ENCODE data around the gene CCSER1. TPM values are rescaled to one million over a fixed set of nuclear protein-coding genes. Genes with fewer than 3 reads are reported as not detected.

The CCSER1 gene
- total RNA-seq, 1 donor from 2014 or later = not detected

DNA sequence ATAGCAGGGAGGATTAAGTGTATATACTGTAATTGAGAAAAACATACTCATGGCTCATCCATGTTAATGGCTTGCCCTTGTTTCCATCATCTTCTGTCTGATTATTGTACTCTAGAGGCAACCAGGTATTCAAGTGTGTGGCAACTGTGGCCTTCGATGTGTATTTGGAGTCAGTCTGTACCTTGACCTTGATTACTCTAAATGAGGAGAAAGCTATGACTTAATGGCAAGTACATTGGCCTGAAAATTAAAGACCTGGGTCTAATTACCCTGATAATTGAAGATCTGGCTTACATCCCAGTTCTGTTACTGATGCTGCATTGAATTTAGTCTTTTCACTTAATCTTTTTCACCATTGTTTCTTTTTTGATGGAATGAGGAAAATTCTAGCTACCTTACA, 409.2 kb downstream of the CCSER1 start:
- peaks cover 12% of the 10 kb centered on the region for H3K27me3 Mint-ChIP-seq (ENCODE audit: low read depth)
- H3K4me3 Mint-ChIP-seq (ENCODE audit: unreplicated experiment) = no peak overlapping the region
- no peaks in the 10 kb centered on the region for H3K4me1 Mint-ChIP-seq (ENCODE audit: low read depth)
- TF ChIP-seq, protein P1, sequence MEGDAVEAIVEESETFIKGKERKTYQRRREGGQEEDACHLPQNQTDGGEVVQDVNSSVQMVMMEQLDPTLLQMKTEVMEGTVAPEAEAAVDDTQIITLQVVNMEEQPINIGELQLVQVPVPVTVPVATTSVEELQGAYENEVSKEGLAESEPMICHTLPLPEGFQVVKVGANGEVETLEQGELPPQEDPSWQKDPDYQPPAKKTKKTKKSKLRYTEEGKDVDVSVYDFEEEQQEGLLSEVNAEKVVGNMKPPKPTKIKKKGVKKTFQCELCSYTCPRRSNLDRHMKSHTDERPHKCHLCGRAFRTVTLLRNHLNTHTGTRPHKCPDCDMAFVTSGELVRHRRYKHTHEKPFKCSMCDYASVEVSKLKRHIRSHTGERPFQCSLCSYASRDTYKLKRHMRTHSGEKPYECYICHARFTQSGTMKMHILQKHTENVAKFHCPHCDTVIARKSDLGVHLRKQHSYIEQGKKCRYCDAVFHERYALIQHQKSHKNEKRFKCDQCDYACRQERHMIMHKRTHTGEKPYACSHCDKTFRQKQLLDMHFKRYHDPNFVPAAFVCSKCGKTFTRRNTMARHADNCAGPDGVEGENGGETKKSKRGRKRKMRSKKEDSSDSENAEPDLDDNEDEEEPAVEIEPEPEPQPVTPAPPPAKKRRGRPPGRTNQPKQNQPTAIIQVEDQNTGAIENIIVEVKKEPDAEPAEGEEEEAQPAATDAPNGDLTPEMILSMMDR (IDR thresholded peaks at IDR 0.05) = no peak
- H3K9me3 Mint-ChIP-seq (ENCODE audit: low read depth) = peaks cover 3% of the 10 kb centered on the region
- H3K27ac Mint-ChIP-seq (ENCODE audit: unreplicated experiment) = no peak overlapping the region
- no peaks in the 10 kb centered on the region for H3K36me3 Mint-ChIP-seq (ENCODE audit: low read depth)
- DNase-seq (ENCODE audit: low spot score) = no peak

DNA sequence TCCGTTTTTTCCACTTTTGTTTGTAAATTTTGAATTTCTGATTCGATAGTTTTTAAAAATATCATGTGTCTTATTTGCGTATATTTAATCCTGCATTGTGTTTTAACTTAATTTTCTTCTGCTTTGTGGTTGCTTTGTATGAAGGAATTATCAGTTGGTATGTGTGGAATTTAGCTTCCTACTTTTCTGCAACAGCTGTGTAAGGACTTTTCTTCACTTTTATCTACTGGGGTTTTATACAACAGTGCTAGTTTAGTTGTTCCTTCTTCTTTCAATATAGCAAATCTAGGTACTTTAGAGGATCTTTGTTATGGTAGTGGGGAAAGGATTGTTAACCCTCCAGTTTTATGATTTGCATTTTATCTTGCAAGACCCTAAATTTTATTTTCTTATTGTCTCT, 410.3 kb downstream of the CCSER1 start:
- Mint-ChIP-seq H3K9me3 (ENCODE audit: low read depth) (peaks cover 3% of the 10 kb centered on the region), H3K27me3 (ENCODE audit: low read depth) (peaks cover 12% of the 10 kb centered on the region), H3K27ac (ENCODE audit: unreplicated experiment) (no peak overlapping the region), H3K4me3 (ENCODE audit: unreplicated experiment) (no peak overlapping the region), H3K4me1 (ENCODE audit: low read depth) (no peaks in the 10 kb centered on the region), H3K36me3 (ENCODE audit: low read depth) (no peaks in the 10 kb centered on the region)
- DNase-seq (ENCODE audit: low spot score) = no peak
- TF ChIP-seq, protein P1 (IDR thresholded peaks at IDR 0.05) = no peak

DNA sequence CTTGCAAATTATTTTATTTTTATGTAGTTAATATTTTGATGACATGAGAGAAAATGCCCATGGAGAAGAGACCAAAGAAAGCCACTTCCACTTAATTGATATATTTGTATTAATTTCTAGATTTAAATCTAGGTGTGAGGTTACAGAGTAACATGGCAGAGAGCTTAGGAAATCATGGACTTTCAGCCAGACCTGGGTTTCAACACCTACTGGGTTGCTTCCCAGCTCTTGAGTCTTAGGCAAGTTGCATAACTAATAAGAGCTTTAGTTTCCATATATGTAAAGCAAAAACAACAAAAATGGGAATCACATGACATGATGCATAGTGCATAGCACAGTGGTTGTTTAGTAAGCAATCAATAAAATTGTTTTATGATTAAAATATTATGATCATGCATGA, 413.3 kb downstream of the CCSER1 start:
- H3K4me3 Mint-ChIP-seq (ENCODE audit: unreplicated experiment) = no peak overlapping the region
- H3K27me3 Mint-ChIP-seq (ENCODE audit: low read depth) = peaks cover 14% of the 10 kb centered on the region

DNA sequence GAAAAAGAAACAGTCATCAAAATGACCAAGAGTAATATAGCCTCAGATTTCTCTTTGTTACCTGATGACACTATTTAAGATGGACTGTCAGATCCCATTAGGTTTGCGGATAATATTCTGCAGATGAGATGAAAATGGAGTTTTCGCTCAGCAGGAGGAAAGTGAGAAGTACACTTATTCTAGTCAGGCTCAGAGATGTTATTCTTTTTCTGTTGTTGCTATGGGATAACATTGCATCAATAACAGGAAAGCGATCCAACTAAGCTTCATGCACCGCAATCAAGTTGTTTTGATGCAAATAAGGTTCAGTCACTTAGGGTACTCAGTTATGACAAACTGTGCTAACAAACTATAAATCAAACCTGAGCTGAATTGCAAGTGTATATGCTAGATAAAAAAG, 415.0 kb downstream of the CCSER1 start:
- Mint-ChIP-seq H3K36me3 (ENCODE audit: low read depth) (no peaks in the 10 kb centered on the region), H3K9me3 (ENCODE audit: low read depth) (peaks cover 3% of the 10 kb centered on the region), H3K27ac (ENCODE audit: unreplicated experiment) (no peak overlapping the region), H3K4me1 (ENCODE audit: low read depth) (peaks cover 3% of the 10 kb centered on the region), H3K27me3 (ENCODE audit: low read depth) (peaks cover 14% of the 10 kb centered on the region), H3K4me3 (ENCODE audit: unreplicated experiment) (no peak overlapping the region)
- no peak for DNase-seq (ENCODE audit: low spot score)
- TF ChIP-seq, protein P1 (IDR thresholded peaks at IDR 0.05) = no peak

More for the DNA sequence above, 413.3 kb downstream of the CCSER1 start:
- TF ChIP-seq, protein P1 (IDR thresholded peaks at IDR 0.05) = no peak
- no peaks in the 10 kb centered on the region for H3K36me3 Mint-ChIP-seq (ENCODE audit: low read depth)
- peaks cover 3% of the 10 kb centered on the region for H3K9me3 Mint-ChIP-seq (ENCODE audit: low read depth)
- DNase-seq (ENCODE audit: low spot score) = no peak
- H3K4me1 Mint-ChIP-seq (ENCODE audit: low read depth) = no peaks in the 10 kb centered on the region
- no peak overlapping the region for H3K27ac Mint-ChIP-seq (ENCODE audit: unreplicated experiment)

DNA sequence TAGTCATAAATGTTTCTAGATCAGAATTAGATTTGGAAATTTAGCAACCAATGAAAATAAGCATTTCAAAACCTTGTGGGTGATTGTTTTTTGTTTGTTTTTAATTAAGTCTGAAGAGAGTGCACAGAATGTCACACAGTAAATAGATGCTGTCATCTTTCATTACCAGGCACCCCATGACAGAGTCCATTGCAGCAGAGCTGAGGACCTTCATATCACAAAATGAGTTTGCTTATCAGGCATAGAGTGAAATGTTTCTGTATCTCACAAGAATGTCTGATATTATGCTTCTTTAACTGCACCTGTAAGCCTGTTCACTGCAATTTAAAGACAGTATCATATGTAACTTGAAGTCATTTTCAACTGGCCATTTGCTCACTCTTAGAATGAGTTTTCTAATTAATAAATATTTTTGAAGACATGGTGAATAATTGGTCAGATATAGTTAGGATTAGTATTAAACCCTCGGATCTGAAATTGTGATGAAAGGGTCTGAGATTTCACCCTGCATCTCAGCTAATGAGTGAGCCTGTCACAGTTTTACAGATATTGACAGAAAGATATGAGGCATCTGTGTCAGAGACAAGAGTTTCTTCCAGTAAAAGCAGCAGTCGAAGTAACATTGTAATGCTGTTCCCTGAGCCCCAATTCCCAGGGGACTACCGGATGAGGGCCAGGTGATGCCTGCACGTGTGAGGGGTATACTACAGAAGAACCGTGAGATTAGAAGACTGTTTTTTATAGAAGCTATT, 416.4 kb downstream of the CCSER1 start:
- Mint-ChIP-seq H3K4me1 (ENCODE audit: low read depth) (peaks cover 6% of the 10 kb centered on the region), H3K9me3 (ENCODE audit: low read depth) (no peaks in the 10 kb centered on the region), H3K27ac (ENCODE audit: unreplicated experiment) (no peak overlapping the region), H3K27me3 (ENCODE audit: low read depth) (peaks cover 8% of the 10 kb centered on the region), H3K4me3 (ENCODE audit: unreplicated experiment) (no peak overlapping the region), H3K36me3 (ENCODE audit: low read depth) (no peaks in the 10 kb centered on the region)
- TF ChIP-seq, protein P1 (IDR thresholded peaks at IDR 0.05) = no peak
- no peak for DNase-seq (ENCODE audit: low spot score)
